ENCODE data around the gene PARP1.

Gene PARP1

DNA sequence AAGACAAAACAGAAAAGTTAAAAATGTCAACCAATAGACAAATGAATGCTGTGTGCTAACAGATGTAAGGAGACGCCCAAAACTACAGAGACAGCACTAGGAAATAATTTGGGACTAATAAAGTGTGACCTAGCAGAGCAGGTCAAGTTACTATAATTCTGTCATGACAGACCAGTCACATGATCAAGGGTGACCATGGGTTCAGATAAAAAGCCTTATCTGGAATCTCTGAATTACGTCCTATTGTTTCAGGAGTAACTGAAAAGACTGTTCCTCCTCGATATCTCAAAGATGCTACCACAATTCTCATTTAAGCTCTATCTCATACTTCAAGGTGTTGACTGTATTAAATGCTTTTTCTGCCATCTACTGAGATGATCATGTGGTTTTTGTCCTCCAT is 31.6 kb downstream of the PARP1 start:
- Mint-ChIP-seq H3K9me3 (no peaks in the 10 kb centered on the region), H3K36me3 (ENCODE audit: insufficient read depth) (peaks cover 79% of the 10 kb centered on the region), H3K27ac (ENCODE audit: low read depth) (no peak overlapping the region), H3K4me1 (no peaks in the 10 kb centered on the region), H3K4me3 (no peak overlapping the region), H3K27me3 (no peaks in the 10 kb centered on the region)
- no peak for ATAC-seq (replicated peaks; ENCODE audit: extremely low read depth, poor library complexity, severe bottlenecking)
- DNase-seq (ENCODE audit: low spot score in 2 of 2) = no peak

DNA sequence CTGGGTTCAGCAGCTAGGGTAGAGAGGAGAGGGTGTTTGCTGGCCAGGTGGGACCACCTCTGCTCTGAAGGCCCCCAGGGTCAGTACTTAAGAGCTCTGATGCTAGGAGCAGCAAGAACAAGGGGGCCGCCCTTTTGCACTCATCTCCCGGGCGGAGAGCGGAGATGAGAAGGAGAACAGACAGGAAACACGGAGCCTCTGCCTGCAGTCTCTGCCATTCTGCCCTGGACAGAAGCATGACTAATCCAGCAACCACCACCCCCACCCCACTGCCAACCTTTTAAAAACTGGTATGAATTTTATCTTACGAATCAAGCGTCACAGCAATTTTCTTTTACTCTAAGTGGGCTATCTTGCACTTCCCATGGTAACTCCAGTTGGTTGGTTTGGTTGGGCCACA is 34.5 kb downstream of the PARP1 start:
- Mint-ChIP-seq H3K27ac (ENCODE audit: low read depth) (no peak overlapping the region), H3K9me3 (no peaks in the 10 kb centered on the region)
- no peak for DNase-seq (ENCODE audit: low spot score in 2 of 2)

DNA sequence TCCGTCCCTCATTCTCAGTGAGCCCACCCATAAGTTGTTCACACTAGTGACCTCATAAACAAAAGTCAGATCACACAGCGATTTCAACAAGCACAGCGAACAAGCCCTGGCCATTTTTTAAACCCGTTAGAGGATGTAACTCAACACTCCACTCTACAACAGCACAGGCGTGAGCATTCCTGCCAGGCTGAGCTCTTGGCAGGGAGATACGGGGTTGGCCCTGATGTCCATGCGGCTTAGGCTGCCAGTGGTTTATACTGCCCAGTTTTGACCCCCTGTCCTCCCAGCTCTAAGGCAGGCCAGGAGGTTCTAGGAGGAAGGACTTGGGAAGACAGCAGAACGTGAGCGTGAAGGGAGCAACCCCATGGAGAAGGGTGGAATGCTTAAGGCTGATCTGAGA is 35.0 kb downstream of the PARP1 start:
- Mint-ChIP-seq H3K9me3 (no peaks in the 10 kb centered on the region), H3K27ac (ENCODE audit: low read depth) (peak overlapping the region; percentile 8), H3K4me1 (no peaks in the 10 kb centered on the region), H3K4me3 (no peak overlapping the region), H3K27me3 (no peaks in the 10 kb centered on the region), H3K36me3 (ENCODE audit: insufficient read depth) (peaks cover 64% of the 10 kb centered on the region)
- DNase-seq (ENCODE audit: low spot score in 2 of 2) = no peak
- ATAC-seq (replicated peaks; ENCODE audit: extremely low read depth, poor library complexity, severe bottlenecking) = no peak

More for the DNA sequence above, 34.5 kb downstream of the PARP1 start:
- no peak overlapping the region for H3K4me3 Mint-ChIP-seq
- peaks cover 67% of the 10 kb centered on the region for H3K36me3 Mint-ChIP-seq (ENCODE audit: insufficient read depth)
- no peaks in the 10 kb centered on the region for H3K27me3 Mint-ChIP-seq
- H3K4me1 Mint-ChIP-seq = no peaks in the 10 kb centered on the region
- ATAC-seq (replicated peaks; ENCODE audit: extremely low read depth, poor library complexity, severe bottlenecking) = no peak

DNA sequence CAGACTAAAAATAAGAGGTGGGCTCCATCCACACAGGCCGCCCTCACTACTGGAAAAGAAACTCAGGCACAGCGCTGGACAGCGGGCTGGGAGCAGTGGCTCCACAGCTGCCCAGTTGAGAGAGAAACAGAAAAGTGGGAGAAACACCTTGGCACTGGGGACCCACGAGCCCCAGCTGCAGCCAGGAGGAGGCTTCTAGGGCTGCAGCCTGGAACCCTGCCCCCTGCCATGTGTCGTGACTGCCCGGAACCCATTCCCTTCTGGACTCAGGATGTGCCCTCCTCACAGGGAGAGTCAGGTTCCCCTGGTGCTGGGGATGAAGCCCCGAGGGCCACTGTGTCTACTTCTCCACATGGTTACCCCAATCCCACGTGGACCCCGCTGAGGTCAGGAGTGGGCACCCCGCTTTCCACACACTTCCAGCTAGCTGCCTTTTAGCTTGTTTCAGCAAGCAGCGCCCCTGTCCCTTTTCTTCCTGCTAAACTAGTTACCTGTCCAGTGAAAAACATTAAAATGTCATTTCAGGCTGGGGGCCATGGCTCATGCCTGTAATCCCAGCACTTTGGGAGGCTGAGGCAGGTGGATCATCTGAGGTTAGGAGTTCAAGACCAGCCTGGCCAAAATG is 35.9 kb downstream of the PARP1 start:
- peaks cover 63% of the 10 kb centered on the region for H3K36me3 Mint-ChIP-seq (ENCODE audit: insufficient read depth)
- no peaks in the 10 kb centered on the region for H3K27me3 Mint-ChIP-seq
- no peak overlapping the region for H3K4me3 Mint-ChIP-seq
- peak overlapping the region; percentile 8 for H3K27ac Mint-ChIP-seq (ENCODE audit: low read depth)
- DNase-seq (ENCODE audit: low spot score in 2 of 2) (no peak), ATAC-seq (replicated peaks; ENCODE audit: extremely low read depth, poor library complexity, severe bottlenecking) (no peak)
- no peaks in the 10 kb centered on the region for H3K9me3 Mint-ChIP-seq
- no peaks in the 10 kb centered on the region for H3K4me1 Mint-ChIP-seq

DNA sequence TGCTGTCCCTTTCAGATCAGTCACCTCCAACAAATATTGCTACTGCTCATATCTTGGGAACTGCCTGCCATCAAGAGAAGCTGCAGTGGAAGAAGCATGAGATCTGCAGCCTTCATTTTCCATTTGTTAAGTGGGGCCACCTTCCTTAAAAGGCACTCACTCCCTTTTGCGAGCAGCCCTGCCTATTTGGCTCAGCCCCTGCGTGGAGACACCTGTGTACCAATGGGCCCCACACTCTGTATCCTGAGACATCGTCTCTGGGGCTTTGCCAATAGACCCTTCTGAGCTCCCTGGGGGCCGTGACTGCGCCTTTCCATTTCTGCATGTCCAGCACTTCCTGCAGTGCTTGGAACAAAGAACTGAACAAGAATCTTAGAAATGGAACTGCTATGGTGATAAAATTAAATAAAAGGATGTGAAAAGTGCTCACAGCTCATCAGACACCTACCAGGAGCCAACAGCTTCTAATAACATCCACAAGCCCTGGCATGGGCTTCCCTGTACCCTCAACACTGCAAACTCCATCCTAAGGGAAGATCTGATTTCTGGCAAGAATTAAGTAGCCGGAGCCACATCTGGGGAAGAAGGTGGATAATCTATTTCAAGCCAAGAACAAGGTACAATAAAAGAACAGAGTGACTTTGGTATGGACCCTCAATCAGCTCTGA is 36.7 kb downstream of the PARP1 start:
- H3K36me3 Mint-ChIP-seq (ENCODE audit: insufficient read depth) = peaks cover 61% of the 10 kb centered on the region
- H3K27ac Mint-ChIP-seq (ENCODE audit: low read depth) = no peak overlapping the region
- no peak overlapping the region for H3K4me3 Mint-ChIP-seq
- H3K9me3 Mint-ChIP-seq = no peaks in the 10 kb centered on the region
- H3K4me1 Mint-ChIP-seq = no peaks in the 10 kb centered on the region
- ATAC-seq (replicated peaks; ENCODE audit: extremely low read depth, poor library complexity, severe bottlenecking) = no peak
- H3K27me3 Mint-ChIP-seq = no peaks in the 10 kb centered on the region
- DNase-seq (ENCODE audit: low spot score in 2 of 2) = no peak

DNA sequence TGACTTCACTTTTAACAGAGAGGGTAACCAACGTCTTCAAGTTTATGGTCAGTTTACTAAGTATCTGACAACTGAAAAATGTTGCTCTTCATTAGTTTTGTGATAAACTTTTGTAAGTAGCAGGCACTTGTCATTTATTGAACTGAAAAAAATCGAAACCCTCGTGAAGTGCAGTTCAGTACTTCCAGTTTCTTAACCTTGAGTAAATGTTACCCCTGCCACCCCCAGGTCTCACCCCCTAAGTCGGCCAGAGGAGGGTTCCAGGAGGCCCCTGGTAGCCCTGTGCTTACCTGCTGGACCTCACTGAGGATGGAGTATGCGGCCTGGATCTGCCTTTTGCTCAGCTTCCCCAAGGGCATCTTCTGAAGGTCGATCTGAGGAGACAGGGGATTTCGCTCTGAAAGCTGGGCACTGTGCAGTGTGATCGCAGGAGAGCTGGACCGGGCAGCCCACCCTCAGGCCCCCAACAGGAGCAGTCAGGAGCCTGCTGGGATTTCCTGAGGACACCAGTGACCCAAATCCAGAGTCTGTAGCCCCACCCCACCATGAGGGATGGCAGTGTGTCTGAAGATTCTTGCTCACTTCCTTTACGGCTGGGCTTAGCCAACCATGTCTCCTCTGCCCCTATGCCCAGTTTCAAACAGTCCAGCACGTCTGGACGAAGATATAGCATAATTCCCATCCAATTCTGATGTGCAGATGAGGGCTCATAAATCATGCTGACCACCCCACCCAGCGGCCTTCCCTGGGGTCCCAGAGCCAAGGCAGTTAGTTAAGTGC is 37.6 kb downstream of the PARP1 start:
- Mint-ChIP-seq H3K4me3 (no peak overlapping the region), H3K4me1 (no peaks in the 10 kb centered on the region), H3K27ac (ENCODE audit: low read depth) (no peak overlapping the region), H3K36me3 (ENCODE audit: insufficient read depth) (peaks cover 67% of the 10 kb centered on the region), H3K9me3 (no peaks in the 10 kb centered on the region), H3K27me3 (no peaks in the 10 kb centered on the region)
- ATAC-seq (replicated peaks; ENCODE audit: extremely low read depth, poor library complexity, severe bottlenecking) = no peak
- no peak for DNase-seq (ENCODE audit: low spot score in 2 of 2)

DNA sequence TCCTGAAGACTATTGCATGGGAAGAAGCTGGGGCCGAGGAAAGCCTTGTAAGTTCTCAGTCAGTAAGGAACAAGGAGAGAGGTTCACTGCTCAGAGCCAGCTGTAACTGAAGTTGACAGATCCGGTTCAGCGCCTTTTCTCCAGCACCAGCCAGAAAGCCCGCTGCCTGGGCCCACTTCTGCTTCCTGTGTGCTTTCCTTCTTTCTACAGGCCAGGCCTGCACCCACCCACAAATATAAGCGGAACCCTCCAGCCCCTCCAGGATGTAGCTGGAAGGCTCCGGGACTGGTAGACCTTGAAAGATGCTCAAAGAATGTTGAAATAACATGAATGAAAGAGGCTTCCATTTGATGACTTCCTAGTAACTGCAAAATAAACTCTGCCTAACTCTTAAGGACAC is 38.8 kb downstream of the PARP1 start:
- Mint-ChIP-seq H3K36me3 (ENCODE audit: insufficient read depth) (peaks cover 70% of the 10 kb centered on the region), H3K4me1 (no peaks in the 10 kb centered on the region), H3K27me3 (no peaks in the 10 kb centered on the region), H3K9me3 (no peaks in the 10 kb centered on the region), H3K27ac (ENCODE audit: low read depth) (no peak overlapping the region), H3K4me3 (no peak overlapping the region)
- DNase-seq (ENCODE audit: low spot score in 2 of 2) = no peak
- ATAC-seq (replicated peaks; ENCODE audit: extremely low read depth, poor library complexity, severe bottlenecking) = no peak

DNA sequence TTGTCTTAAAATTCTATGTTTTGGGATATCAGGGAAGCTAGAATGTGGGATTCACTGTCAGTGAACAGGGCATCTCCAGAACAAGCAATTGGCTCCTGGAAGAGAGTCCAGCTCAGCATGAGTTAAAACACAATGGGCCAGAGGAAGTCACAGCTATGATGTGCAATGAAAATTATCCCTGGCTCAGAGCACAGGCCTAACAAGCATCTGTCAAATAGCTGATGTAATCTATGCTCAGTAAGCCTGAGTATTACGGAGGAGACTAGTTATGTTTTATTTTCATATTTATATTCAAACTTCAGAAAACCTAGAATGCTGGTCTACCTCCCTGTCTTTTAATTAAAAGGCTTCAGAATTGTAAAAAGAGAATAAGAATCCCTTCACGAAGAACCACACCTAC is 41.6 kb downstream of the PARP1 start:
- DNase-seq (ENCODE audit: low spot score in 2 of 2) = no peak
- no peak for ATAC-seq (replicated peaks; ENCODE audit: extremely low read depth, poor library complexity, severe bottlenecking)
- Mint-ChIP-seq H3K27me3 (no peaks in the 10 kb centered on the region), H3K4me3 (no peak overlapping the region), H3K36me3 (ENCODE audit: insufficient read depth) (peaks cover 69% of the 10 kb centered on the region), H3K9me3 (no peaks in the 10 kb centered on the region), H3K4me1 (no peaks in the 10 kb centered on the region), H3K27ac (ENCODE audit: low read depth) (no peak overlapping the region)

DNA sequence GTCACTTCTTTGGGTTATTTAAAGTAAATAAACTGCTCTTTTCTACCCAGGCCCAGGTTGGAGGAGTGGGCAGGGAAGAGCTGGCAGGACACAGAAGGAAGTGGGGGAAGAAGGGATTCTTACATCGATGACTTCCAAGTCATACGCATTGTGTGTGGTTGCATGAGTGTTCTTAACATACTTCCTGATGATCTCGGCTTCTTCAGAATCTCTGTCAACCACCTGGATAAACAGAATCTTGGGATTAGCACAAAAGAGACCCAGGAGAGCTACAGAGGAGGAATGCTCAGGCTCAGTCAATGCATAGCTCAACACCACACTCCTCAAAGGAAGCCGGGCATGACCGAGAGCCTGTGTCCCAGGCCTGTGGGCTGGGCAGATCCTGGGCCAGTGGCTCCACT is 42.1 kb downstream of the PARP1 start:
- no peaks in the 10 kb centered on the region for H3K9me3 Mint-ChIP-seq
- H3K4me1 Mint-ChIP-seq = no peaks in the 10 kb centered on the region
- no peak for DNase-seq (ENCODE audit: low spot score in 2 of 2)
- no peaks in the 10 kb centered on the region for H3K27me3 Mint-ChIP-seq
- H3K27ac Mint-ChIP-seq (ENCODE audit: low read depth) = no peak overlapping the region
- no peak overlapping the region for H3K4me3 Mint-ChIP-seq
- no peak for ATAC-seq (replicated peaks; ENCODE audit: extremely low read depth, poor library complexity, severe bottlenecking)
- H3K36me3 Mint-ChIP-seq (ENCODE audit: insufficient read depth) = peaks cover 70% of the 10 kb centered on the region

DNA sequence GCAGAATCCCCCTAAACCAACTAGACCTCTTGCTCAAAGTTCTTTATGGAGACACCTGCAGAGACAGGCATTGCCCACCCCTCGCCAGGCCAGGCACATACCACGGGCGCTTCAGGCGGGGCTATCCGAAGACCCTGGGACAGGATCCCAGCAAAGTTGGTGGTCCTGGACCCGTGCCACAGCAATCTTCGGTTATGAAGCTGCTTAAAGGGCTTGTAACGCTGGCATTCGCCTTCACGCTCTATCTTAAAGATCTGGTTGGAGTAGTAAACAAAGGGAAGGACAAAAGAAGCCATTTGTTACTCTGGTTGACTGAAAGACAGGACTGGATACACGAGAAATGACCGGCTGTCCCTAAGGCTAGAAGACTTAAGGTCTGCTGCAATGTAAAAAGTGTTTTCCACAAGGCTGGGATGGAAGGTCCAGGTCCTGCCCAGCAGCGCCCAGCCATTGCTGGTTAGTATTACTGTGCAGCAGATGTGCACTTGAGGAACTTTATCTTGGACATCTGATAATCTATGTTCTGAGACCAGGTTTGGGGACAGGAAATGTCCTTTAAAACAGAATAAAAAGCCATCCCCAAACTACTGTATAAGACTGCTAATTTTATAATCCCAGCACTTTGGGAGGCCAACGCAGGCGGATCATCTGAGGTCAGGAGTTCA is 42.9 kb downstream of the PARP1 start:
- Mint-ChIP-seq H3K36me3 (ENCODE audit: insufficient read depth) (peaks cover 74% of the 10 kb centered on the region), H3K27ac (ENCODE audit: low read depth) (no peak overlapping the region), H3K4me1 (no peaks in the 10 kb centered on the region), H3K27me3 (no peaks in the 10 kb centered on the region), H3K4me3 (no peak overlapping the region), H3K9me3 (no peaks in the 10 kb centered on the region)
- DNase-seq (ENCODE audit: low spot score in 2 of 2) (no peak), ATAC-seq (replicated peaks; ENCODE audit: extremely low read depth, poor library complexity, severe bottlenecking) (no peak)

DNA sequence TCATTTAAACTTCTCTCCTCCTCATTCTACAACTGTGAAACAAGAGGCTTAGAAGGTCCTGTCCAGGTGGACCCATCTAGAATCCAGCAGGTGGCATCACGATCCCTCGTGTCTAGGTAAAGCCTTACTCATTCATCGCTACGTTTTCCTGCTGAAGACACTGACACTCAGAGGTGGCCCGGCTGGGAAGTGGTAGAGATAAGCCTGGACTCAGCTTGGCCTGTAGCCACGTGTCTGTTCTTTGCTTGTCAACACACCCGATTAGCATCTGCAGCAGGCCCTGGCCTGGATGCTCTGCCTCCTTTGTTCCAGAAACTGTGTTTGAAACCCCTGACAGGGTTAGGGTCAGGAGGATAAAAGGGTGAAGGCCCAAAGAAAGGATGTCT is 43.4 kb downstream of the PARP1 start:
- no peak overlapping the region for H3K4me3 Mint-ChIP-seq
- no peak for ATAC-seq (replicated peaks; ENCODE audit: extremely low read depth, poor library complexity, severe bottlenecking)
- H3K27ac Mint-ChIP-seq (ENCODE audit: low read depth) = no peak overlapping the region
- no peaks in the 10 kb centered on the region for H3K27me3 Mint-ChIP-seq
- DNase-seq (ENCODE audit: low spot score in 2 of 2) = no peak
- peaks cover 77% of the 10 kb centered on the region for H3K36me3 Mint-ChIP-seq (ENCODE audit: insufficient read depth)
- H3K9me3 Mint-ChIP-seq = no peaks in the 10 kb centered on the region
- no peaks in the 10 kb centered on the region for H3K4me1 Mint-ChIP-seq

DNA sequence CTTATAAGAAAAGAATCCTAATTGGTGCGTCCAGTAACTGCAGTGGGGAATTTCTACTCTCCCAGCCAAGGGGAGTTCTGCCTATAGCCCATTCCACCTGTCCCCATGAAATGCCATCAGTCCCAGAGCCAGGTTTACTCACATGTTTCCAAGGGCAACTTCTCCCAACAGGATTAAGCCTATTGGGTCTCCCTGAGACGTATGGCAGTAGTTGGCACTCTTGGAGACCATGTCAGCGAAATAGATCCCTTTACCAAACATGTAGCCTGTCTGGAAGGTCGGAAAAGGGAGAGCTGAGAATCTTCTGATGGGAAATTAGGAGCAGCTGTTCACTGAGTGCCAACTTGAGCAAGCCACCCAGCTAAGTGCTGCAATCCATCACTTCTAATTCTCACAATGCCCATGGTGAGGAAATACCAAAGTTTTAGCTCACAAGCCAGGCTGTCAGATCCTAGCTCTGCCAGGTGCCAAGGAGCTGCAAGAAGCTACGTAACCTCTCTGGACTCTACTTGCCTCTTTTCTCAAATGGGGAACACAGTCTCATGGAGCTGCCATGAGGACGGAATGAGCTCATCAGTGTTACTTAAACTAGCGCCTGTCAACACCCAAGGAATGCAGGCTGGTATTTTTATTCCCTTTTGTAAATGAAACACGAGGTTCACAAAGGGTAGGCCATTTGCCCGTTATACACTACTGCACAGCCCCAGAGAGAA is 43.9 kb downstream of the PARP1 start:
- Mint-ChIP-seq H3K36me3 (ENCODE audit: insufficient read depth) (peaks cover 78% of the 10 kb centered on the region), H3K4me3 (no peak overlapping the region), H3K9me3 (no peaks in the 10 kb centered on the region), H3K27me3 (no peaks in the 10 kb centered on the region), H3K4me1 (no peaks in the 10 kb centered on the region), H3K27ac (ENCODE audit: low read depth) (no peak overlapping the region)
- ATAC-seq (replicated peaks; ENCODE audit: extremely low read depth, poor library complexity, severe bottlenecking) = no peak
- no peak for DNase-seq (ENCODE audit: low spot score in 2 of 2)

Measured in central memory CD8-positive, alpha-beta T cell (primary cell).